Ishikawa (cell line): ENCODE measurements around the gene TAF3.

Experiments
- CEBPB ChIP-seq: IDR thresholded peaks from 2 replicates; pipeline ENCODE4 v1.6.1; 2012
- CREB1 ChIP-seq: IDR thresholded peaks from 2 replicates; pipeline ENCODE4 v1.6.1; 2012; ENCODE audit warnings: low read depth
- EGR1 ChIP-seq: IDR thresholded peaks from 2 replicates; pipeline ENCODE4 v1.6.1; 2012
- EP300 ChIP-seq: IDR thresholded peaks from 2 replicates; pipeline ENCODE4 v1.6.1; 2012; ENCODE audit warnings: borderline replicate concordance
- FOXM1 ChIP-seq: IDR thresholded peaks from 2 replicates; pipeline ENCODE4 v1.6.1; 2012; ENCODE audit warnings: low read depth, borderline replicate concordance
- NFIC ChIP-seq: IDR thresholded peaks from 2 replicates; pipeline ENCODE4 v1.6.1; 2012
- RAD21 ChIP-seq: IDR thresholded peaks from 2 replicates; pipeline ENCODE4 v1.6.1; 2012; ENCODE audit warnings: low read depth
- TAF1 ChIP-seq: IDR thresholded peaks from 2 replicates; pipeline ENCODE4 v1.6.1; 2012; ENCODE audit warnings: low read depth, mild to moderate bottlenecking
- TCF12 ChIP-seq: IDR thresholded peaks from 2 replicates; pipeline ENCODE4 v1.6.1; 2012; ENCODE audit warnings: low read depth
- TEAD4 ChIP-seq: IDR thresholded peaks from 2 replicates; pipeline ENCODE4 v1.6.1; 2012
- YY1 ChIP-seq: IDR thresholded peaks from 2 replicates; pipeline ENCODE4 v1.6.1; 2012; ENCODE audit warnings: low read depth
- ZBTB7A ChIP-seq: IDR thresholded peaks from 2 replicates; pipeline ENCODE4 v1.6.1; 2012; ENCODE audit warnings: low read depth
- TF ChIP-seq, protein P1 (sequence below): IDR thresholded peaks from 2 replicates; pipeline ENCODE4 v1.6.1; 2012; ENCODE audit warnings: low read depth, mild to moderate bottlenecking
- TF ChIP-seq, protein P2 (sequence below): IDR thresholded peaks from 2 replicates; pipeline ENCODE4 v1.6.1; 2012
- TF ChIP-seq, protein P3 (sequence below): IDR thresholded peaks from 2 replicates; pipeline ENCODE4 v1.6.1; 2012

Gene TAF3

DNA sequence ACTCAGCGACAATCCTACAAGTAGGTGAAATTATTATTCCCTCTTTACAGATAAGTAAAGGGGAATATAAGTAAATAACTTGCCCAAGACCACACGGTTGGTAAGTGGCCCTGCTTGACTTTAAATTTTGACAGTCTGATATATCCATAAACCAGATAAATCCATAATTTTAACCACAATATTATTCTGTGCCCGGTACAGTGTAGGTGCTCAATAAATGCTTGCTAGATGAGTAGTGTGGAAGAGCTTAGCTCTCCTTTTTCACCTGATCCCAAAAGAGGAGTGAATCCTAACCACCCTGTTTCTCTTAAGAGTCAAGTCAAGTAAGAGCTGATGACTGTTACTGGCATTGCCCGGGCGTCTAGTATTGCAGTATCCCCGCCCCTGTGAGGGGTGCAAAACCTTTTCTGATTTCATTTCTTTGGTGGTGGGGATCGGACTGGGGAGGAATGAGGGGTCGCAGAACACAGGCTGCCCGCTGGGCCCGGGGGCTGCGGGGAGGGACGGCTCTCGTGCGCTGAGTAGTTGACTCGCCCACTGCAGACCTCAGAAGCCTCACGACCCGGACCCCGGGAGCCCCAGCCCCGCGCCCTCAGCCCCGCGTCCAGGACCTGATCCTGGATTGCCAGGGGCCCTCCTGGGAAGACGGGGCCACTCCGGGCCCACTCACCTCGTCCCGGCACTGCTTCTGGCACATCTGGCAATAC lies 31.0 kb upstream of the TAF3 start:
- TF ChIP-seq FOXM1: no peak
- no peak for TF ChIP-seq NFIC
- no peak for TF ChIP-seq ZBTB7A
- TF ChIP-seq, protein P1, sequence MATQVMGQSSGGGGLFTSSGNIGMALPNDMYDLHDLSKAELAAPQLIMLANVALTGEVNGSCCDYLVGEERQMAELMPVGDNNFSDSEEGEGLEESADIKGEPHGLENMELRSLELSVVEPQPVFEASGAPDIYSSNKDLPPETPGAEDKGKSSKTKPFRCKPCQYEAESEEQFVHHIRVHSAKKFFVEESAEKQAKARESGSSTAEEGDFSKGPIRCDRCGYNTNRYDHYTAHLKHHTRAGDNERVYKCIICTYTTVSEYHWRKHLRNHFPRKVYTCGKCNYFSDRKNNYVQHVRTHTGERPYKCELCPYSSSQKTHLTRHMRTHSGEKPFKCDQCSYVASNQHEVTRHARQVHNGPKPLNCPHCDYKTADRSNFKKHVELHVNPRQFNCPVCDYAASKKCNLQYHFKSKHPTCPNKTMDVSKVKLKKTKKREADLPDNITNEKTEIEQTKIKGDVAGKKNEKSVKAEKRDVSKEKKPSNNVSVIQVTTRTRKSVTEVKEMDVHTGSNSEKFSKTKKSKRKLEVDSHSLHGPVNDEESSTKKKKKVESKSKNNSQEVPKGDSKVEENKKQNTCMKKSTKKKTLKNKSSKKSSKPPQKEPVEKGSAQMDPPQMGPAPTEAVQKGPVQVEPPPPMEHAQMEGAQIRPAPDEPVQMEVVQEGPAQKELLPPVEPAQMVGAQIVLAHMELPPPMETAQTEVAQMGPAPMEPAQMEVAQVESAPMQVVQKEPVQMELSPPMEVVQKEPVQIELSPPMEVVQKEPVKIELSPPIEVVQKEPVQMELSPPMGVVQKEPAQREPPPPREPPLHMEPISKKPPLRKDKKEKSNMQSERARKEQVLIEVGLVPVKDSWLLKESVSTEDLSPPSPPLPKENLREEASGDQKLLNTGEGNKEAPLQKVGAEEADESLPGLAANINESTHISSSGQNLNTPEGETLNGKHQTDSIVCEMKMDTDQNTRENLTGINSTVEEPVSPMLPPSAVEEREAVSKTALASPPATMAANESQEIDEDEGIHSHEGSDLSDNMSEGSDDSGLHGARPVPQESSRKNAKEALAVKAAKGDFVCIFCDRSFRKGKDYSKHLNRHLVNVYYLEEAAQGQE: no peak
- no peak for TF ChIP-seq RAD21
- TF ChIP-seq, protein P2, sequence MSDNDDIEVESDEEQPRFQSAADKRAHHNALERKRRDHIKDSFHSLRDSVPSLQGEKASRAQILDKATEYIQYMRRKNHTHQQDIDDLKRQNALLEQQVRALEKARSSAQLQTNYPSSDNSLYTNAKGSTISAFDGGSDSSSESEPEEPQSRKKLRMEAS: no peak
- no peak for TF ChIP-seq TEAD4

DNA sequence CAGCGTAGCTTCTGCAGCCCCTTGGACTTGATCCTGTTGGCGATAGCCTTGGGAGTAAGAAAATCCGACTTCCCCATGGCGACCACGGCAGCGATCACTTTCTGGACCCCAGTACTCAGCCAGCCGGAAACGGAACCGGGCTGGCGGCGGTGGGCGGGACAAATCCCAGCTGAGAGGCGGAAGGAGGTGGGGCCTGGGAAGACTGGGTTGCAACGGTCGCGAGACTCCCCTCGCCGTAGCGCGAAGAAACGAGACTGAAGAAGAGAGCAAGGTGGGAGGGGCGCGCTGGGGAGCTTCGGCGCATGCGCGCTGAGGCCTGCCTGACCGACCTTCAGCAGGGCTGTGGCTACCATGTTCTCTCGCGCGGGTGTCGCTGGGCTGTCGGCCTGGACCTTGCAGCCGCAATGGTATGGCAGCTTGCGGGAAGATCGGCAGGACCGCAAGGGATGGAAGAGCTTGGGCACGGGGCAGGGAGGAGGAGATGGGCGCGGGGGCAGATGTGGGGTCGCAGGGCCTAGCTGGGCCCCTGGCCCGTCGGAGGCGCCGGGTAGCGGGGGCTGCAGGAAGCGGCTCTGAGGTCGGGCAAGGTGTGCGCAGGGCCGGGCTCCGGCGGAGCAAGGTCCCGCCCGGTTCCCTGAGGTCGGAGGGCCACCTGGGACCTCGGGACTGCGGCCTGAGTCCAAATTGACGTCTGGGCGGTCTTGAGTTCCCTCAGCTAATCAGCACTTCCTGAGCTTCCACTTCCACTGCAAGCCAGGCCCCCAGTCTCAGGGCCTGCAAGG lies 30.3 kb upstream of the TAF3 start, which contains the start of the genes ATP5F1C and KIN:
Gene ATP5F1C, plus strand, starts transcription at position 321 of the 782 bp plus-strand sequence. Its CDS starts 31 bp downstream, at position 352.
Gene KIN, minus strand, starts transcription at position 137 of the 782 bp plus-strand sequence. Its CDS starts 60 bp downstream, at position 77.
- TF ChIP-seq, protein P3, sequence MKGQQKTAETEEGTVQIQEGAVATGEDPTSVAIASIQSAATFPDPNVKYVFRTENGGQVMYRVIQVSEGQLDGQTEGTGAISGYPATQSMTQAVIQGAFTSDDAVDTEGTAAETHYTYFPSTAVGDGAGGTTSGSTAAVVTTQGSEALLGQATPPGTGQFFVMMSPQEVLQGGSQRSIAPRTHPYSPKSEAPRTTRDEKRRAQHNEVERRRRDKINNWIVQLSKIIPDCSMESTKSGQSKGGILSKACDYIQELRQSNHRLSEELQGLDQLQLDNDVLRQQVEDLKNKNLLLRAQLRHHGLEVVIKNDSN: no peak
- TF ChIP-seq, protein P2: peak; percentile 24; the same call in 1 of the 2 replicates
- TF ChIP-seq CEBPB (no peak), CREB1 (no peak), RAD21 (no peak), FOXM1 (no peak), YY1 (peak; percentile 76), TAF1 (peak; percentile 69), EGR1 (no peak)

DNA sequence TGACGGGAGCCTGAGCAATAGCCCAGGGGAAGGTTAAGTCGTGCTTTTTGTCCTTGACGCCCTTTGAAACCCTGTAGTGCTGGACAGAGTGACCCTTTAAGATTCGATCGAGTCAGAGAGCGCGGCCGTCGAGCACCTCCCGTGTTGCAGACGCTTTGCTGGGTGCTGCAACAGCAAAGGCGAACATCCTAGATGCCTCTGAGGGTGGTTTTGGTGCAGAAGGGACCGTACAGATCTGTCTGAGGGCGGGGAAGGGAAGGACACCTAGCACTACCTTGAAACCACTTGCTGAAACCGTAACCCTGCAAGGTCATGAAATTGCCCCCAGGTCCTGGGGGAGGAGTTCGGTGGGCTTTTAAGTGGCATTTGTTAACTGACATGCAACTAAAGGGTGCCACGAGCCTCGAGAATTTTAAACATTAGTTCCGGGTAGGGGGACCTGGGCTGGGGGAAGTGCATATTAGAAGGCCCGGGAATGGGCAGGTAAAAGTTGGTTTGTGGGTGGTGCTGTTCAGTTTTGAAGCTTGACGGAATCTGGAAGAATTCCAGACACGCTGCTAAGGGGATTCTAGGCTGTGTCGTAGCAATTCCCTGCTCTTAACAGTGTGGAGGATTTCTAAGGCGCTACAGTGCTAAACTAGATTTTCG lies 29.5 kb upstream of the TAF3 start:
- TF ChIP-seq TEAD4 (no peak), TCF12 (no peak), CEBPB (no peak), FOXM1 (no peak), NFIC (no peak; the same call in 1 of the 2 replicates), ZBTB7A (no peak), EGR1 (no peak), EP300 (no peak), CREB1 (no peak), YY1 (no peak), TAF1 (no peak)
- TF ChIP-seq, protein P3: no peak
- TF ChIP-seq, protein P2: no peak
- TF ChIP-seq, protein P1: no peak

DNA sequence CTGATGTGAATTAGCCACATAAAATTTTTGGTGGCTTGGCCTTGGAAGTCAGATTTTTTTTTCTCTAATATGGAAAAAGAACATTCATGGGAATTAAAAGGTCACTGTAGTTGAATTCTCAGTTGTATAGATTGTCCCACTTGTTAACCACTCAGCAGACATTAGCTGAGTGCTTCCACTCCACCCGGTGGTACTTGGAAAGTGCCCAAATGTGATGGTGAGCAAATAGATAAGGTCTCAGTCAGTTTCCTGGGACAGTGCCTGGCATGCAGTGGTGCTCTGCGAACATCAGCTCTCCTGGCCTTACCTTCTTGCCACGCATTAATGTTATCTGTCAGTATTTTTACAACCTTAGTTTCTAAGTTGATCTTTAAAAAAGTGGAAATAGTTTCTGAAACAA lies 28.9 kb upstream of the TAF3 start:
- TF ChIP-seq CEBPB (no peak), TAF1 (no peak), YY1 (no peak), EP300 (no peak), EGR1 (no peak), TCF12 (no peak), TEAD4 (no peak), FOXM1 (no peak), NFIC (no peak), CREB1 (no peak), ZBTB7A (no peak)
- TF ChIP-seq, protein P3: no peak
- TF ChIP-seq, protein P1: no peak
- TF ChIP-seq, protein P2: no peak
